Uterus (tissue), 2 donors: ENCODE results near the gene PSMA5.

Experiments used
- CTCF ChIP-seq, 4 experiments: fragments of 200-600 bp in 2 of 4; fragments of 450-650 bp in 2 of 4; sonication (generic) in 2 of 4; IDR thresholded peaks; one replicate each; pipeline ENCODE4 v1.5.1; 2016 to 2019; ENCODE audit warnings: antibody characterized with exemption in 4 of 4, mild to moderate bottlenecking in 2 of 4, moderate library complexity in 1 of 4
- POLR2A ChIP-seq, 2 donors: fragments of 450-650 bp; IDR thresholded peaks; one replicate each; pipeline ENCODE4 v1.6.1; 2016; ENCODE audit warnings: antibody characterized with exemption in 2 of 2, mild to moderate bottlenecking in 1 of 2, moderate library complexity in 1 of 2

DNA sequence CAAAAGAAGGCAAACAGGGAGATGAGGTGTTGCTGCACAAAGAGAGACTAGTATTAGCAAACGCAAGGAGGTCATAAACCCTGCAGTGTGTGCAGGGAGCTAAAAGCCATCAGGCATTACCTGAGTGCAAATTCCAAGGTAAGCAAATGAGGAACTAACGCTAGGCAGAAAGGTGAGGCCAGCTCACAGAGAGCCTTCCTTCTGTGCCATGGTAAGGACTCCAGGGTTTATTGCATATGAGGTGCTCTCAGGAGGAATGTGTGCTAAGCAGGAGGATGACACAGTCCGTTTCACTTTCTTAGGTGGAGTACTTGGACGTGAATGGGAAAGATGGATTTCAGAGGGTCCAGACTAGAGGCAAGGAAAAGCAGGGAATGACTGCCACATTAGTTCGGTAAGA lies 74.8 kb downstream of the PSMA5 start:
- TF ChIP-seq CTCF (IDR thresholded peaks at IDR 0.05) (no peak), POLR2A (IDR thresholded peaks at IDR 0.05) (no peak)
